Measurements from ENCODE around the gene NPLOC4.

DNA sequence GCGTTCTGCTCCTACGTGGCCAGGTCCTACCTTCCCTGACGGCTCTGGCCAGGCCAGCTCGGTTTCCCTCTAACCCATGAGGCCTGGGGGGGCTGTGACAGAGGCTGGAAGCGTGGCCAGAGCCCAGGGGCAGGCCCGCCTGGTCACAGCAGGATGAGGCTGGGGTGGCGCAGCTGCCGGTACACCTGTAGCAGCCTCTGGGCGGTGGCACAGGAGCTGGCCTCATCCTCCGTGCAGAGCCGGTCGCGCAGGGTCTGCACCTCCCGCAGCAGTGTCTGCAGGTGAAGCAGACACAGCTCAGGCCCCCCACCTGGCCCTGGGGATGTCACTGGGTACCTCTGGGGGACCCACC lies 96.3 kb downstream of the NPLOC4 start:
- TF ChIP-seq EZH2 (IDR thresholded peaks at IDR 0.05; ENCODE audit: insufficient read depth, poor library complexity, severe bottlenecking) (no peak), EZH2phosphoT487 (IDR thresholded peaks at IDR 0.05; ENCODE audit: insufficient read depth, low read depth) (no peak)

Data from GM23248 (cell line).